NT2/D1 (cell line): Measurements from ENCODE around the gene SLC39A10.
"Not testable (repeated sequence)": the region's sequence is repeated elsewhere in the genome, so short reads cannot be mapped to it uniquely, and the experiment has no call there.

Experiments used
- DNase-seq: peaks from one replicate; pipeline ENCODE4 v3.0.0-alpha.2; 2011; ENCODE audit warnings: low read depth, low spot score
- H3K27me3 ChIP-seq: 2 replicates; pipeline ENCODE4 v1.6.0; 2011; ENCODE audit warnings: mild to moderate bottlenecking; ENCODE audit not compliant: insufficient read length, insufficient read depth
- H3K36me3 ChIP-seq: 2 replicates; pipeline ENCODE4 v1.6.1; 2011; ENCODE audit warnings: mild to moderate bottlenecking, low read length, mixed read lengths; ENCODE audit not compliant: insufficient read depth, insufficient read length
- H3K4me1 ChIP-seq: 2 replicates; pipeline ENCODE4 v1.5.1; 2011; ENCODE audit not compliant: insufficient read depth, insufficient read length
- H3K4me3 ChIP-seq: 2 replicates; pipeline ENCODE4 v1.5.1; 2011; ENCODE audit warnings: low read depth; ENCODE audit not compliant: insufficient read length
- H3K9ac ChIP-seq: 2 replicates; pipeline ENCODE4 v1.6.0; 2011; ENCODE audit warnings: low read depth; ENCODE audit not compliant: insufficient read length
- H3K9me3 ChIP-seq: 2 replicates; pipeline ENCODE4 v1.5.1; 2011; ENCODE audit warnings: mild to moderate bottlenecking, low read length; ENCODE audit not compliant: insufficient read depth
- SUZ12 ChIP-seq: IDR thresholded peaks from 2 replicates; pipeline ENCODE4 v1.6.1; 2011; ENCODE audit not compliant: insufficient read length, insufficient read depth; ENCODE audit errors: extremely low read depth
- YY1 ChIP-seq: IDR thresholded peaks from 2 replicates; pipeline ENCODE4 v1.6.1; 2011; ENCODE audit not compliant: insufficient read length, insufficient read depth
- ZNF274 ChIP-seq: IDR thresholded peaks from 2 replicates; pipeline ENCODE4 v1.6.1; 2011; ENCODE audit warnings: mild to moderate bottlenecking, low read depth, low read length

The SLC39A10 gene

DNA sequence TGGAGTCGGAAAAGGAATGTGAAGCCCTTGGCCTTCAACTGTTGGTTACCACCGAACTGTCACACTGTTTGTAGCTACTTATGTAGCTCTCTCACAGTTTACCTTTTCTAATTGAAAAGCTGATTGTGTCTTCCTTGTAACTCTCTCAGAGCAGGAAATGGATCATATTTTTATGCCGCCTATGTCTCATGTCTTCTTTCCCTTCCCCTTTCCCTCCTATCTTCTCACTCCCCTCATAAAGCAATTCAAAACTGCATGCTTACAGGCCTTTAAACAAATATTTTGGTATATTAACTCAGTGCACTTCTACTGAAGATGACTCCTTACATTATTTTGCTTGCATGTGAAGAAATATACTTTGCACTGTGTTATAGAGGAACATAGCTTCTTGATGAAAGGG lies 6.0 kb downstream of the SLC39A10 start:
- no peaks in the 10 kb centered on the region for H3K4me1 ChIP-seq
- no peak overlapping the region for H3K9ac ChIP-seq

DNA sequence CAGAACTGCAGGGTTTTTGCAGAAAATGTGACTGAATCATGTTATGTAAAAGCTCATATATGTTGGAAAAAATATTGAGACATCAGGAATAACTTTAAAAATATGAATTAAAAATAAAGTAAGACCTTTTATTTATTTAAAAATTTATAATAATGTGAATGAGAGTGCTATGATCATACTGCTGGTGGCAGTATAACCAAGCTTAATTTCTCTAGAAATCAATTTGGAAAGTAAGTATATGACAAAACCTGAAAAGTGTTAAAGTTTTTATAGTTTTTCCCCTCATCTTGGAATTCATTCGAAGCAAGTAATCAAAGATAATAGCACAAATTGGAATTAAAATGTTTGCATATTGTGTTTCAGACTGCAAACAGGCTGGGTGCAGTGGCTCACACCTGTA lies 7.5 kb downstream of the SLC39A10 start:
- TF ChIP-seq YY1 (no peak), SUZ12 (no peak)
- Histone ChIP-seq H3K36me3 (peaks cover 8% of the 10 kb centered on the region), H3K4me3 (no peak overlapping the region), H3K9ac (no peak overlapping the region), H3K9me3 (no peaks in the 10 kb centered on the region), H3K27me3 (no peaks in the 10 kb centered on the region), H3K4me1 (no peaks in the 10 kb centered on the region)
- DNase-seq = no peak

More for the DNA sequence above, 6.0 kb downstream of the SLC39A10 start:
- no peak for DNase-seq
- Histone ChIP-seq H3K36me3 (peaks cover 8% of the 10 kb centered on the region), H3K4me3 (no peak overlapping the region), H3K27me3 (no peaks in the 10 kb centered on the region), H3K9me3 (no peaks in the 10 kb centered on the region)
- TF ChIP-seq YY1 = no peak
- TF ChIP-seq ZNF274 = no peak
- no peak for TF ChIP-seq SUZ12

DNA sequence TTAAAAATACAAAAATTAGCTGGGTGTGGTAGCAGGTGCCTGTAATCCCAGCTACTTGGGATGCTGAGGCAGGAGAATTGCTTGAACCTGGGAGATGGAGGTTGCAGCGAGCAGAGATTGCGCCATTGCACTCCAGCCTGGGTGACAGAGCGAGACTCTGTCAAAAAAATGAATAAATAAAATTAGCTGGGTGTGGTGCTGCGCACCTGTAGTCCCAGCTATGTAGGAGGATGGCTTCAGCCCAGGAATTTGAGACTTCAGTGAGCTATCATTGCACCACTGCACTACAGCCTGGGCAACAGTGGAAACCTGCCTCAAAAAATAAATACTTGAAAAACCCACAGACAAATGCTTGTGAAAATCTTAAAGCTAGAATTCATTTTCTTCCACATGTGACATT lies 8.1 kb downstream of the SLC39A10 start:
- H3K4me1 ChIP-seq, H3K36me3 ChIP-seq, H3K4me3 ChIP-seq, H3K9me3 ChIP-seq, DNase-seq, H3K27me3 ChIP-seq, H3K9ac ChIP-seq: not testable (repeated sequence)

DNA sequence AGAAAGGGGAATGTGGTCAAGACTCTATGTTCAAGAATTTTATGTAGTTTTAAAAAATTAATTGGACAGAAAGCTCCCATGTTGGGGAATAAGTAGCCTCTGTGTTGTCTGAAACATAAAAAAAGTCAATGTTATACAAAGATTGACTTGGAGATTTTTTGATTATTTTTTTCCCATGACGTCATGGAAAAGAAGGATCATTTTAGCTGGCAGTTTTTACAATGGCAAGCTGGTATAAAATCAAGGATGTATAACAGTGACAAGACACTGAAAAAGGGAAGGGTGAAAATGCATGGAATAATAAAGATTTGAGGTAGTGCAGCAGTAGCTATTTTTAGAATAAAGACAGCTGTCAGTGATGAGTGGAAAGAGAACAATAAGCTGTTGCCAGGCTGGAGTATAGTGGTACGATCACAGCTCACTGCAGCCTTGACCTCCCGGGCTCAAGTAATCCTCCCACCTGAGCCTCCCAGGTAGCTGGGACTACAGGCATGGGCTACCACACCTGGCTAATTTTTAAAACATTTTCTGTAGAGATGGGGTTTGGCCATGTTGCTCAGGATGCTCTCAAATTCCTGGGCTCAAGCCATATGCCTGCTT lies 9.2 kb downstream of the SLC39A10 start:
- DNase-seq = no peak
- no peaks in the 10 kb centered on the region for H3K27me3 ChIP-seq
- no peaks in the 10 kb centered on the region for H3K36me3 ChIP-seq

DNA sequence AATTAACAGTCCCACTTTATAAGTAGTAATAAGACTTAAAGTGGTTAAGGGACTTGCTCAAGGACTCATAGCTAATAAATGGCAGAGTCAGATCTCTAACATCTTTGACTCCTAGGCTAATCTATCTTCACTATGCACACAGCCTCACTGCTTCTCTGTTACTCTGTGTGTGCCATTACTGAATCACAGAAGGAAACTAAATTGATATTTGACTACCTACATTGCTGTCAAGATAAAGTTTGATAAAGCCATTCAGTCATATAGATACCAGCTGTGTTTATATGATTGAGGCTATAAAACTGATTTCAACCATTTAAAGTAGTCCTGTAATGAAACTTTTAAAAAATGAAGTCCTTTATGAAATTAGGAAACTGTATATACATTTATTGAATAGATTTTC lies 10.9 kb downstream of the SLC39A10 start:
- Histone ChIP-seq H3K9ac (no peak overlapping the region), H3K27me3 (no peaks in the 10 kb centered on the region), H3K9me3 (no peaks in the 10 kb centered on the region), H3K4me3 (no peak overlapping the region), H3K4me1 (no peaks in the 10 kb centered on the region), H3K36me3 (peaks cover 3% of the 10 kb centered on the region)
- DNase-seq = no peak
- TF ChIP-seq SUZ12 (no peak), ZNF274 (no peak), YY1 (no peak)

More for the DNA sequence above, 9.2 kb downstream of the SLC39A10 start:
- no peaks in the 10 kb centered on the region for H3K4me1 ChIP-seq
- no peak overlapping the region for H3K4me3 ChIP-seq
- H3K9ac ChIP-seq = no peak overlapping the region
- no peaks in the 10 kb centered on the region for H3K9me3 ChIP-seq
- TF ChIP-seq SUZ12 = no peak
- TF ChIP-seq ZNF274 = no peak
- TF ChIP-seq YY1 = no peak

GRCh38 chr2:195670191-195670590 lies 13.2 kb downstream of the SLC39A10 start:
- H3K4me3 ChIP-seq = no peak overlapping the region
- H3K9ac ChIP-seq = no peak overlapping the region
- no peak for TF ChIP-seq SUZ12
- no peak for TF ChIP-seq ZNF274
- no peak for TF ChIP-seq YY1
- no peaks in the 10 kb centered on the region for H3K4me1 ChIP-seq
- no peaks in the 10 kb centered on the region for H3K27me3 ChIP-seq
- H3K36me3 ChIP-seq = peaks cover 3% of the 10 kb centered on the region
- DNase-seq = no peak
- H3K9me3 ChIP-seq = no peaks in the 10 kb centered on the region

- peaks cover 3% of the 10 kb centered on the region for H3K36me3 ChIP-seq
- H3K4me1 ChIP-seq = no peaks in the 10 kb centered on the region
- H3K9me3 ChIP-seq = no peaks in the 10 kb centered on the region
- DNase-seq = no peak
- no peak for TF ChIP-seq ZNF274
- TF ChIP-seq SUZ12 = no peak
- no peak for TF ChIP-seq YY1
- H3K9ac ChIP-seq = no peak overlapping the region
- no peak overlapping the region for H3K4me3 ChIP-seq
- no peaks in the 10 kb centered on the region for H3K27me3 ChIP-seq
Measured at GRCh38 chr2:195671563-195671962, 14.5 kb downstream of the SLC39A10 start.

- Histone ChIP-seq H3K36me3 (peaks cover 3% of the 10 kb centered on the region), H3K27me3 (no peaks in the 10 kb centered on the region), H3K9ac (no peak overlapping the region), H3K9me3 (no peaks in the 10 kb centered on the region), H3K4me3 (no peak overlapping the region), H3K4me1 (no peaks in the 10 kb centered on the region)
- TF ChIP-seq YY1 = no peak
- no peak for TF ChIP-seq SUZ12
- no peak for DNase-seq
Measured at GRCh38 chr2:195672674-195673073, 15.6 kb downstream of the SLC39A10 start.
